ENCODE results near the gene KLF6.

- no peak for TF ChIP-seq CTCF (IDR thresholded peaks at IDR 0.05)
- no peak for TF ChIP-seq POLR2A (IDR thresholded peaks at IDR 0.05)
- no peak for TF ChIP-seq EP300 (IDR thresholded peaks at IDR 0.05)
- TF ChIP-seq POLR2AphosphoS5 (IDR thresholded peaks at IDR 0.05), result no peak
Observed at GRCh38 chr10:3762309-3762708, 22.7 kb downstream of the KLF6 start.
